OCI-M2 (cell line): ENCODE data around the gene SLC2A6.

Experiments used
- DNase-seq: peaks from one replicate; lab custom pipeline; 2025; ENCODE audit not compliant: unreplicated experiment; lab: John Stamatoyannopoulos, UW

SLC2A6 gene

DNA sequence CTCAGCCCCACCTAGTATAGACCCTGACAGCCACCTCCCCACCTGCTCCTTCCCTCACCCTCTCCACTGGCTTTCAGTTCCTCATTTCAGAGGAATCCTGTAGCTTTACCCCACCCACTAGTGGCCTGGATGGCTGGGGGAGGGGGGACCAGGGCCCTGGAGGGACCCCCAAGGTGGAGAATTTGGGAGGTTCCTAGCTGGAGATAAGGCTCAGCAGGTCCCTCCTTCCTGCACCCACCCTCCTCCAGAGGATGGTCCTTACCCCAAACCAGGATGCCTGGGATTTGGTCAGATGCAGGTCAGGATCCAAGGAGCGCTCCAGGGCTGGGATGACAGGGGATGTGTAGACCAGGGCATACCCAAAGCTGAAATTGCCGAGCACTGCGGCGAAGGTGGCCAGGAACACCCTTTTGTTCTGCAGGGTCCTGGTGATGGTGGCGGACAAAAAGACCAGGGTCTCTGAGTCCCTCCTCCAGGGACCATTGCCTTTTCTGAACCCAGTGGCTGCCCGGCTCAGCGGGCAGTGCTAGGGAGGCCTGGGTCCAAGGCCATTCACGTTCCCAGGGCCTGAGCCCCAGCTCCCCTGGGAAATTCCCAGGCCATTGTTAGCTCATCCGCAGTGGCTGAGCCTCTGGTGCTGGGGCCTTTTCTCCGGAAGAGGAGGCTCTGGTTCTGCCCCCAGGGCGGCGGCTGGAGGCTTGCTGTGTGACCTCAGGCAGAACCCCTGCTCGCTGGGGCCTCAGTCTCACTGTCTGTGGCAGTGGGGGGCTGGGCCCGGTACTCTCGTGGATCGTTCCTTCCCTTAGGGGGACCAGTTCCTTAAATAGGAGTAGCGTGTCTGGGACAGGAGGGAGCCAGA, 678 bp downstream of the SLC2A6 start:
- no peak for DNase-seq

DNA sequence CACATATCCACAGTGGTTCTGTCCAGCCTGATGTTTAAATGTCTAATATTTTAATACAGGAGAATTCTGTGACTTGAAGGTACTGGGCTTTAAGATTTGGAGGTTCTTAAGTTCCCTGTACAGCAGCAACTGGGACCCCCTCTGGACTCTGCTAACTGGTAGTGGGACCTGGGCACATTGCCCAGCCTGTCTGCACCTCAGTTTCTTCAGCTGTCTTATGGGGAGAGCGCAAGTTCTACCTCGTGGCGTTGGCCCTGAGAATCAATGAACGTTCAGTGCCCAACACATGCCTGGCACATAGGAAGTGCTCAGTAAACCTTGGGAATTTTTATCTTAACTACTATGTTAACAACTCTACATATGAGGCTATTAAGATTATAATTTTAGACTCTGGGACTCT, 1.4 kb downstream of the SLC2A6 start:
- no peak for DNase-seq

DNA sequence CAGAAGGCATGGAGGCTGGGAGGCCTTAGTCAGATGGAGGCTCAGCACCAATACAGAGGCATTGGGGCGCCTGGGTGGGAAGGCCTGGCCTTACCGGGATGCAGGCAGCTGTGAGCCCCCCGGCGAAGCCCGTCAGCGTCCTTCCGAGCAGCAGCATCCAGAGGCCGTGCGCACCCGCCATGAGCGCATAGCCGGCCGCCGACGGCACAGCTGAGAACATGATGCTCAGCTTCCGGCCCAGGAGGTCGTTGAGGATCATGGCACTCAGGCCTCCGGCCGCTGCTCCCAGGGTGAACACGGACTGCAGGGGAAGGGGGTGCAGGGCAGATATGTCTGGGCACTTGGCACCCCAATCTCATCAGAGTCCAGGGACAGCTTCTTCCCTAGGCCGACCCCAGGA, 2.0 kb downstream of the SLC2A6 start:
- no peak for DNase-seq

DNA sequence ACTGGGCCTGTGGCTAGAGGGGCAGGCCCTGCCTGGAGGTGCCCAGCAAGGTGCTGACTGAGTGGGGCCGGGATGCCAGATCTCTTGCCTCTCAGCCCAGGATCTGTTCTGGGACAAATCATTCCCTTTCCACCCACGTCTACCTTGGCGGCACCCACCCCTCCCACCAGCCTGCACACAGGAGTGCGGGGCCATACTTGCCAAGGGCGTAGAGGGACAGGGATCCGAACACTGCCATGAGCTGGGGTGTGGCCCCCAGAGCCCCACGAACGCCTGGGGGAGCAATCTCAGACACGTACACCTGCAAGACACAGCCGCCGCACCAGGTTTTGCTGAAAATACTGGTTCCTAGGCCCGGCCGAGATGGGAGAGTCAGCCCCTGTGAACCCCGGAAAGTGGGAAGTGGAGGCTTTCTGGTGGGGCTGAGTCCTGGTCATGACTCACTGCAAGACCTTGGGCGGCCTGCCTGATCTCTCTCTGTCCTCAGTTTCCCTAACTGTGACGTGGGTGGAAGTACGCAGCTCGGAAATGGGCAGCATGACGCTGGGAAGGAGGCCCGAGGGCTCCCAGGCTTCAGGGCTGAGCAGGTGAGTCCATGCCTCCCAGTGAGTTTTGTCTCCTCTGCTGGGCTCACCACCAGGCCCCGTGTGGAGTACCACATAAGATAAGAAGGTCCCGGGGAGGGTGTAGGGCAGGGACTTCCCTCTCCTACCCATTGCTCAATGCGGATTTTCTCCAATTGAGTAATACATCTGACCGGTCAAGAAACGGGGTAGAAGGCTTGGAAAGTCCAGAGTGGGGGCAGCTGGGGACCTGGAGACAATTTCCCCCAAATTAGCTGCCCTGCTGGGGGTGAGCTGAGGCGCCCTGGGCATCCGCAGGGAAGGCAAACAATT, 2.6 kb downstream of the SLC2A6 start:
- DNase-seq = no peak

DNA sequence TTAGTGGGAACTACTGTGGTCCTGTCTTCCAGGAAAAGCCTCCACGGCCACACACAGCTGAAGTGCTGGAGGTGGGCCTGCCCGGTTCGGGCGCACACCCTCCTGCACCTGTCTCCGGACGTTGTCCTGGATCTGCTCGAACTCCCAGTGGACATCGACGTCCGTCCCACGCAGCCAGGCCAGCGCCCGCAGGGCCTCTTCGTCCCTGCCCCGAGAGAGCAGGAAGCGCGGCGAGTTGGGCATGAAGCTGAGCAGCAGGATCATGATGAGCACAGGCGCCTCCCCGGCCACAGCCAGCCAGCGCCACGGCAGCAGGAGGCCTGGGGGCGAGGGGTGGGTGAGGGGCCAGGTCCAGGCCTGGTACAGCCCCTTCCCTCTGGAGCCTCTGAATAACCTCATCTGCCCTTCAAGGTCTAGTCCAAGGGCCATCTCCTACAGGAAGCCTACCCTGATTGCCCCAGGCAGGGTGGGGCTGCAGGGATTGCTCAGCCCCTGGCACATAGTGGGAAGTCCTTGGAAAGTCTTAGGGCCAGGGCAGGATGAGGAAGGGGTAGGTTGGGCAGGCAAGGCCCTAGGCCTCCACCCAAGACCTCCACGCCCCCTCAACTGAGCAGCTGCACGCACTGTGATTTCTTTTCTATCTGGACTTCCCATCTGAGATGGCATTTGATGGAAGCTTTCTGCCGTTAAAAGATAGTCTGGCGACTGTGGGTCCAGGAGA, 3.4 kb downstream of the SLC2A6 start:
- DNase-seq = no peak

DNA sequence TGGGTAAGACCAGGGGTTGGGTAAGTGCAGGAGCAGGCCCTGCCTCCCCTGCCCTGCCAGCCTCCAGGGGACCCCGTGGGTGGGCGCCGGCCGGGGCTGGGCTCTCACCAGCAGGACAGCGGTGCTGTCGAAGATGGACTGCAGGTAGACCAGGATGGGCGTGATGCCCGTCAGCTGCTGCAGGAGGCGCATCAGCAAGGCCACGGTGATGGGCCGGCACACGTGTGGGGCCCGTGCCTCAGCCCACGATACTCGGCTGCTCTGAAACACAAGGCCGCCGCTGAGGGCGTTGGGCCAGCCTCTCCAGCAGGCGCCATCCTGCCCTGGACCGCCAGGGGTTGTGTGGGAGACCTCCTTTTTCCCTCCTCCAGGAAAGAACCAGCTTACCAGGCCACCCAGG, 4.0 kb downstream of the SLC2A6 start:
- DNase-seq = no peak

DNA sequence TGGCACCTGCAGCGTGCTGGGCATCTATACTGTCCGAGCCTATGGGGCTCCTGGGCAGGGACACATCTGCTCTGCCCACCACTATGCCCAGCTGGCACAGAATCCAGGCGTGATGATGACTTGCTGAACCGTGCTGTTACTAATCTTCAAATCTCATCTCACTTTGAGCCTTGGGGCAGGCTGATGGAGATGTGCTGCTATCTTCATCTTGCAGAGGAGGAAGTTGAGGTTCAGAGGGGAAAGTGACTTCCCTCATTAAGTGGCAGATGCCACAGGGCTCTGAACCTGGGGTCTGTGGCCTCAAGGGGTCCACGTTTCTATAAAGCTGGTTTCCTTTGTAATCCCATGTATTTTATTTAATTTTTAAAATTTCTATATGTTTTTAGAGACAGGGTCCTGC, 4.7 kb downstream of the SLC2A6 start:
- DNase-seq = no peak

DNA sequence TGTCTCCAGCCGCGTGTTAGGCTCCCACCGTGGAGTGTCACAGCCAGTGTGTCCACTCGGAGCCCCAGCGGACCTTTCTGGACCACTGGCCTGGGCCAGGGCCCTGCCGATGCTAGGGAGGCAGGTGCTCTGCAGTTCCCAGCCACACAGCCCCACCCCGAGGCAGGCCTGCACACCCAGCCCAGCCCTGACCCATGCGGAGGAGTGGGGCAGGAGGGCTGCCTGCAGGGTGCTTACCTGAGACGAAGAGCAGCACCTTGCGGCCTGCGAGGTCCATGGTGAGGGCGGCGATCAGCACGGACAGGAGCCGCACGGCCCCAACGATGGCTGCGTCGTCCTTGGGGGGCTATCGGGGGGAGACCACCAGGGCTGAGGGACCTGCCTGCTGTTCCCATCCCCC, 5.2 kb downstream of the SLC2A6 start:
- no peak for DNase-seq

DNA sequence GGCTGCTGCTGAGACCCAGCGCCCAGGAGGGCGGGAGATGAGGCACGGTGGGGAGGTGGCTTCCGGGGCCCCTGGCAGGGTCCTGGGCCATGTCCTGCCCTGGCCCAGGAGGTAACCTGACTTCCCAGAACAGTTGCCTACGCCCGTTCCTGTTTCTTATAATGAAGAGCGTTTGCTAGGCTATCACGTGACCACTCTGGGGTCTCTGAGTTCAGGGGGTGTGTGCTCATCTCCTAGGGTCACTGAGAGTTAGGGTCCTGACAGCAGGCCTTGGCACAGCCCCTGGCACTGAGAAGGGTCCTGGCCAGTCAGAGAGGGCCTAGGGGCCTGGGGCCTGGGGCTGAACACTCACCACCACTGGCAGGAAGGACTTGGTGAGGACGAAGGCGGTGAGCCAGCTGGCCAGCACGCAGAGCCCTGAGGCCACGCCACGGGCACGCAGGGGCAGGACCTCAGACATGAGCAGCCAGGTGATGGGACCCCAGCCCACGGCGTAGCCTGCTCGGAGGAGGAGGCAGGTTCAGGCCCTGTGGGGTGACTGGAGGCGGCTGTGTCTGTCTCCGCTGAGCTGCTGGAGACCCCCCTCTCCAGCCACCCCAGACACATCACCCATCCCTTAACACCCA, 6.0 kb downstream of the SLC2A6 start:
- DNase-seq = no peak

DNA sequence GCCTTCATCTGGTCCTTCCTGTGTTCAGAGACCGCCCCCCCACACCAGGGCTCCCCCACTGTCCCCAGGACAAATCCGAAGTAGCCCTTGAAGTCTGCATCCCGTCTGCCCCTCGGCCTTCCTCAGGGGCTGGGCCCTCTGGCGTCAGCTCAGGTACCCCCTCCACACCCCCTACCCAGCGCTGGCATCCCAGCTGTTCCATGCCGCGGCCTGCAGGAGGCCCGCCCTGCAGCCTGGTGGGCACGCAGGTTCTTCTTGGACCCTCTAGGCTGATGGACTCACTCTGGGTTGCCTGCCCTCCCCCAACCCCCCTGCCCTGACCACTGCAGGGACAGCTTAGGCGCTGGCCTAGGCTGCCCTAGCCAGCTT, 6.6 kb downstream of the SLC2A6 start:
- no peak for DNase-seq

DNA sequence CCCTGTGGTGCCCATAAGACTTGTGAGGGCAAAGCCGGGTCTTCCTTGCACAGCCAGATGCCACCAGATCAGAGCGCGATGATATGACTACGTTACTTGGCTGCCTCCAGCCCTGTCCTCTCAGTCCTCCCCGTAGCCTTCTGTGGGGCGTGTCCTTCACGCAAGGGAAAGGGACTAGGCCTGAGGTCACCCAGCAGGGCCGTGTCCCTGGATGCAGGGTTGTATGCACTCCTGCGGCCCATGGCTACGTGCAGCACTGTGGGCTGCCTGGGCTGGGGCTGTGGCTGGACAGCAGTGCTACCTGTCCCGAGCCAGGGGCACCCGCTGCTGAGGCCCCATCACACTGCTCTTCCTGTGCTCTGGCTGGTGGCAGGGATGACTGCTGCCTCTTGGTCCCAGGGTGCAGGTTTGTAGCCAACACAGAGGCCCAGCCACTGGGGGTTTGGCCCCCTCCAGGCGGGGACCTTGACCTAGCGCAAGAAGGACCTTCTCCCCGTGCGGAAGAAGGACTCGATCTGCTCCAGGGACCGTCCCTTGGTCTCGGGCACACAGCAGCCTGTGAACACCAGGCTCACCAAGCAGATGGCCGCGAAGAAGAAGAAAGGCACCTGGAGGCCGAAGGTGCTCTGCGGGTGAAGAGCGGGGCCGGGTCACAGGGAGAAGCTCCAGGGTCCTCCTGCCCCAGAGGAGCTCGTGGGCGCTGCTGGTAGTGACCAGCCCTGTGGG, 7.2 kb downstream of the SLC2A6 start:
- no peak for DNase-seq

DNA sequence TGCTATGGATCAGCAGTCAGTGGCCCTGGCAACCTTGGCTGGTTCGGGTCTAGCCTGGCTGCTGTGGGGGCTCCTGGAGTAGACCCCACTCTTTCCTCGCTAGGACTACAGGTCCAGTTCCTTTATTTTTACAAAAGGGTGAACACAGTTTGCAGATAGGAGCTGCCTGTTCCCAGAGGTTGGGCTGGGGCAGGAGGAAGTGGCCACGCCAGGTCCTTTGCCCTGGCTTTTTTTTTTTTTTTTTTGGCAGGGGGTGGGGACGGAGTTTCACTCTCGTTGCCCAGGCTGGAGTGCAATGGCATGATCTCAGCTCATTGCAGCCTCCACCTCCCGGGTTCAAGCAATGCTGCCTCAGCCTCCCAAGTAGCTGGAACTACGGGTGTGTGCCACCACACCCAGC, 7.9 kb downstream of the SLC2A6 start:
- DNase-seq = no peak

DNA sequence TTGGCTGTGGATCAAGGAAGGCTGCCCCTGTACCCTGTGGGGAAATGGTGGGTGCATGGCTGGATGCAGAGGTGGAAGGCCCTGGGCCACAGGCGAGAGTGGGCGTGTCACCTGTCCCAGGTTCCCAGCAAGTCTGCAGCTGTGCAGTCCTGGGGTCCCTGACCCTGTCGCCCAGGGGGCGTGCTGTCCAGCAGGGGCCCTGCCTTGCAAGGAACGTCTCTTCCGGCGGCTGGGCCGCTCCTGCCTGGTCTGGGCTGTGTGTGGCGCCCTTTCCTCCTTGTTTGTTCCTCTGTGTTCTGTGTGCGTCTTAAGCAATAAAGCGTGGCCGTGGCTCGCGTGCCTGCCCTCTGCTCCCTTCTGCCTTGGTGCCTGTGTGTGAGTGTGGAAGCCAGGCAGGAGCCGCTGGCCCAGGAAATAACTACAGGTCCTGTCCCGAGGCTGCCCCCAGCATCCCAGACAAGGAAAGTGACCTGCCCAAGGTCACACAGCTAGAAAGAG, 8.4 kb downstream of the SLC2A6 start:
- no peak for DNase-seq

DNA sequence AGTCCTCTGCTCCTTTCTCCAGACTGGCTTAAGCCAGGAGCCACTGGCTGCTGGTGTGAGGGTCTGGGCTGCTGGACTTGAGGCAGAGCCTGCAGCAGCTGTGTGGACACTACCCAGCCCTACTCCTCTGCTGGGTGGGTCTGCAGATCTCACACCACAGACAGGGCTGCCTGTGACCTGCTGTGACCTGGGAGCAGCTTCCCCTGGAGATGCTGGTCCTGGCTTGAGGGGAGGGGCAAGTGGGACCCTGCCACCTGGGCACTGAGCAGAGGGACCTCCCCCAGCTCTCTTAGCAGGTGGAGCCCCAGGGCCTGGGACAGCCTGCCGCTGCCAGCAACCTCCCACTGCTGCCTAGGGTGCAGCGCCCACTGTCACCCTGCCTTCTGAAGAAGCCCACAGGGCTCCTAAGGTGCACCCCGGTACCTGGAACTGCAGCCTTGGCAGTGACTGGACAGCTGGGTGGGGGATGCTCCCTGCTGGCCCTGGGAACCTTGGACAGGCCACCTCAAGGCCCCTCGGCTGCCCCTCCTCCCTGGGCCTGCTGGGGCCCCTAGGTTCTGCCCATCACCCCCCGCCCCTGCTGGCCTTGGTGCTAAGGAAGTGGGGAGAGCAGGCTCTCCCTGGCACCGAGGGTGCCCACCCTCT, 10.0 kb downstream of the SLC2A6 start:
- no peak for DNase-seq

DNA sequence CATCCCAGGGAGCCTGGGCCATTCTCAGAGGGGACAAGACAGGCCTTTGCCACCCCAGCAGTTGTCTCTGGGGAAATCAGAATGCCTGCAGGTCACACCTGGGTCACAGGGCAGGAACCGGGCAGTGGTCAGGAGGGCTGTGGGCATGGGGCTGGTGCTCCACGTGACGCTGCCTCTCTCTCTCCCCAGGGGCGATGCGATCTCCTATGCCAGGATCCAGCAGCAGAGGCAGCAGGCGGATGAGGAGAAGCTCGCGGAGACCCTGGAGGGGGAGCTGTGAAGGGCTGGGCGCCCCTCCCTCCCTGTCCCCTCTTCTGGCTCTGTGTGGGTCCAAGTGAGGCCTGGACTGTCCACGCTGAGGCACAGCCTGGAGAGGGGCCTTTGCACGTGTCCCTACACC, 10.5 kb downstream of the SLC2A6 start:
- no peak for DNase-seq

DNA sequence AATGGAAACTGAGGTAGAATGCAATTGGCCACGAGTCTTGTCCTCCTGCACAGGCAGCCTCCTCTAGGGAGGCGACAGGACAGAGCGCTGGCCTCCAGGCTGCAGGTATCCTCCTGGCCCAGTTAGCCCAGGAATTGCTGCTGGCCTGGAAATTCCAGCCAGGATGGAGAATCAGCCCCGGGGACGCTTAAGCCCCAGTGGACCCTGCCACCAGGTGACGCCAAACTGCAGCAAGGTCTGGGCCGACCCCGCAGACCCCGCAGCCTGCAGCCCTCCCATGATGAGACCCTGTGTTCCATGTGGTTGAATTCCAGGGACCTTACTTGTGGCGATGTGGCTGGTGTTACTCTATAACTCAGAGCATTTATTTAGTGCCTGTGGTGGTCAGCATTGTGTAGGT, 11.8 kb downstream of the SLC2A6 start:
- no peak for DNase-seq

DNA sequence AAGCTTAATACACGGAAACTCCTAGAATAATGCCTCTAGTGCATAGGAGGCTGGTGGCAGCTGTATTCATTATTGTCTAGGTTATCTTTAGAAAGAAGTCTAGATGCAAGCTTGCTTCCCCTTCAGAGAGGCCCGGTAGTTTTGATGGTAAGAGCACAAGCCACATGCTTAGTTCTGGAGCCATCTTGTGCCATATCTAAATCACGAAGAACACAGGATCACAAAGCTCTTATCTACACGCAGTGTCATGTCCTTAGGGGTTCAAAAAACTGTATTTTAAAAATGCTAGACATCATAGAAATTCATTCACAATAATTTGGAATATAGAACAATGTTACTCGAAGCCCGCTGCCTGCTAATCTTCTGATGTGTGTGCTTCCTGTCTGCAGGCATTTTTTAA, 12.9 kb downstream of the SLC2A6 start:
- no peak for DNase-seq

DNA sequence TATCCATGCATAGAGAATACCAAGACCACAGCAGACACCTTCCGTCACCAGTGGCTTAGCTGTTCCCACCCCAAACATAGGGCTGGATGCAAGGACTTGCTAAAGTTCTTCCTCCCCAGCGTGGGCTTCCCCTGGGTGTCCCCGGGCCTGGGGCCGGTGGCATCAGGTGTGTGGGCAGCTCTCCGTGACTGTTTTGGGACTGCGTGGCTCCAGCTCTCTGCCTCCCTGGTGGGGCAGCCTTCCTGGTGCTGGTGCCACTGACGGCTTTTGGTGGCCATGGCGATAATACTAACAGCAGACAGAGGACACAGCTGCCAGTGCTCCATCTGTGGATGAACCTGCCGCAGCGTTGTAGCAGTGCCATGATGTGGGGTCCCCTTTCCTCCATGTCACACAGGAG, 14.3 kb downstream of the SLC2A6 start:
- DNase-seq = no peak

DNA sequence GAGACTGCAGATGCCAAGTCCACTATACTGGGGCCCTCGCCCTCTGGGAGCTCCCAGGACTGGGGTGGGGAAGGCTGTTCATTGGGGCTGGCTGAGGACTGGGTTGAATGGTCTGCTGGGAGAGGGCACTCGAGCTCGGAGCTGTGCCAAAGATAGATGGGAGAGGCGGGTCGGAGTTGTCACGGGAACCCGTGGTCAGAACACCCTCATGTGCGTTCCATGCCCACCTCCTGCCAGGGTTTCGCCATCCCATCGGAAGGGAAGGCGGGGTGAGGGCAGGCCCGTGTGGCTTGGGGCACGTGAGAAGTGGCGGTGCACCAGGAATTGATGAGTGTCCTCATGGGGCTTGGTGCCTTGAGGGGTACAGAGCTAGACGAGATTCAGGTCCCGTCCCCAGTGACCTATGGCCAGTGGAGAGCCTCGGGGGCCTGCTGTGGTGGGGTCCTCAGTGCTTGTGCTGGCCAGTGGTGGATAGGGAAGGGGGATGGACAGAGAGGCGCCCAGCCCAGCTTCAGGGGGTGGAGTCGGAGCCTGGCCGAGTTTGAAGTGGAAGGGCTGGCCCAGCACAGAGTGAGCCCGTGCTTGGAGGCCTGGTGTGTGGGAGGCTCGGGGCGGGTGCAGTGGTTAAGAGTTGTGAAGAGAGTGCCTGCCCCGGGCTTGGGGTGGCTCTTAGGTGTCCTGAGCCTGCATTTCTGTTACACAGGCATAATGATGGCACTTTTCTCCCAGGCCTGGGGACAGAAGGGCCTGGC, 14.9 kb downstream of the SLC2A6 start:
- DNase-seq = no peak
